Measurements from ENCODE around the gene TWIST2.

GRCh38 chr2:238902285-238902684 is 54.4 kb downstream of the TWIST2 start:
- TF ChIP-seq POLR2AphosphoS5 (IDR thresholded peaks at IDR 0.05; ENCODE audit: borderline replicate concordance, low read depth, low read length) (no peak), EZH2 (IDR thresholded peaks at IDR 0.05) (no peak), FOXP2 (optimal IDR thresholded peaks at IDR 0.05; ENCODE audit: control extremely low read depth, extremely low read length, insufficient read depth) (no peak)
